GM21360 (cell line): Measurements from ENCODE around the gene TCF12.

Source experiments
- ATAC-seq: cut with Tn5 transposase; IDR thresholded peaks from one replicate; pipeline ENCODE4 v1.9.1; 2021; ENCODE audit warnings: mild to moderate bottlenecking, moderate library complexity; ENCODE audit not compliant: unreplicated experiment

The TCF12 gene

GRCh38 chr15:56918046-56918938, at the start of gene TCF12:
Gene TCF12, plus strand, starts transcription at chr15:56918644. Its CDS starts 1,270 bp downstream, at chr15:56919914.
- peak; percentile 74 for ATAC-seq

- no peak for ATAC-seq
These were observed 48.9 kb upstream of the TCF12 start for GRCh38 chr15:56869573-56869972.

- no peak for ATAC-seq
These were observed 47.3 kb upstream of the TCF12 start for GRCh38 chr15:56871185-56871584.

GRCh38 chr15:56871867-56872266, 46.6 kb upstream of the TCF12 start:
- no peak for ATAC-seq

GRCh38 chr15:56877255-56877970, 41.0 kb upstream of the TCF12 start:
- ATAC-seq: no peak

GRCh38 chr15:56879502-56879901, 38.9 kb upstream of the TCF12 start:
- no peak for ATAC-seq

GRCh38 chr15:56883088-56883487, 35.4 kb upstream of the TCF12 start:
- ATAC-seq: no peak

GRCh38 chr15:56886363-56886931, 32.0 kb upstream of the TCF12 start:
- ATAC-seq: no peak

GRCh38 chr15:56886932-56887781, 31.3 kb upstream of the TCF12 start:
- ATAC-seq: peak; percentile 86

GRCh38 chr15:56887782-56888438, 30.5 kb upstream of the TCF12 start:
- ATAC-seq: no peak

GRCh38 chr15:56890038-56890437, 28.4 kb upstream of the TCF12 start:
- no peak for ATAC-seq

GRCh38 chr15:56891852-56892440, 26.5 kb upstream of the TCF12 start:
- ATAC-seq: no peak

GRCh38 chr15:56892659-56893363, 25.6 kb upstream of the TCF12 start:
- ATAC-seq: no peak

- ATAC-seq: no peak
These were observed 25.1 kb upstream of the TCF12 start for GRCh38 chr15:56893364-56893678.

GRCh38 chr15:56894601-56895000, 23.8 kb upstream of the TCF12 start:
- no peak for ATAC-seq

- ATAC-seq: no peak
These were observed 16.5 kb upstream of the TCF12 start for GRCh38 chr15:56901931-56902330.

- ATAC-seq: no peak
These were observed 11.7 kb upstream of the TCF12 start for GRCh38 chr15:56906766-56907165.

- ATAC-seq: no peak
These were observed 7.6 kb upstream of the TCF12 start for GRCh38 chr15:56910801-56911200.

- no peak for ATAC-seq
These were observed 5.2 kb upstream of the TCF12 start for GRCh38 chr15:56913241-56913640.
